ENCODE measurements around the gene LRRC36. TPM values are rescaled to one million over a fixed set of nuclear protein-coding genes. Genes with fewer than 3 reads are reported as not detected.
"Not testable (repeated sequence)": the region's sequence is repeated elsewhere in the genome, so short reads cannot be mapped to it uniquely, and the experiment has no call there.

LRRC36 gene
- total and polyA plus RNA-seq, 5 donors from 2014 or later, result not detected

GRCh38 chr16:67356396-67356795, 29.8 kb downstream of the LRRC36 start:
- H3K9me3 ChIP-seq (ENCODE audit: control insufficient read depth in 2 of 2, low read length in 2 of 2), result no peaks in the 10 kb centered on the region
- ATAC-seq (ENCODE audit: low read depth in 2 of 2), result no peak
- H3K4me1 Mint-ChIP-seq, result no peaks in the 10 kb centered on the region
- H3K4me3 Mint-ChIP-seq, result no peak overlapping the region
- no peaks in the 10 kb centered on the region for H3K36me3 Mint-ChIP-seq
- no peaks in the 10 kb centered on the region for H3K9me3 Mint-ChIP-seq
- peaks cover 11% of the 10 kb centered on the region for H3K27me3 ChIP-seq (ENCODE audit: control insufficient read depth, insufficient read depth, low read length)
- no peaks in the 10 kb centered on the region for H3K36me3 ChIP-seq (ENCODE audit: control insufficient read depth, insufficient read depth, low read length)
- no peak overlapping the region for H3K27ac ChIP-seq (ENCODE audit: insufficient read depth, low read length, poor library complexity, severe bottlenecking)
- H3K27me3 Mint-ChIP-seq, result peaks cover 22% of the 10 kb centered on the region
- no peaks in the 10 kb centered on the region for H3K4me1 ChIP-seq (ENCODE audit: control insufficient read depth, insufficient read depth, low read length, poor library complexity, severe bottlenecking)
- no peak overlapping the region for H3K27ac Mint-ChIP-seq
- DNase-seq, result no peak
- H3K4me3 ChIP-seq (ENCODE audit: low read depth, low read length), result no peak overlapping the region

GRCh38 chr16:67357561-67357960, 30.9 kb downstream of the LRRC36 start:
- no peaks in the 10 kb centered on the region for H3K36me3 ChIP-seq (ENCODE audit: control insufficient read depth, insufficient read depth, low read length)
- H3K27ac Mint-ChIP-seq, result no peak overlapping the region
- peaks cover 11% of the 10 kb centered on the region for H3K27me3 ChIP-seq (ENCODE audit: control insufficient read depth, insufficient read depth, low read length)
- H3K27me3 Mint-ChIP-seq, result peaks cover 22% of the 10 kb centered on the region
- H3K36me3 Mint-ChIP-seq, result no peaks in the 10 kb centered on the region
- no peaks in the 10 kb centered on the region for H3K4me1 ChIP-seq (ENCODE audit: control insufficient read depth, insufficient read depth, low read length, poor library complexity, severe bottlenecking)
- H3K4me3 Mint-ChIP-seq, result no peak overlapping the region
- no peak for ATAC-seq (ENCODE audit: low read depth in 2 of 2)
- DNase-seq, result no peak
- H3K9me3 ChIP-seq (ENCODE audit: control insufficient read depth in 2 of 2, low read length in 2 of 2), result no peaks in the 10 kb centered on the region
- no peaks in the 10 kb centered on the region for H3K9me3 Mint-ChIP-seq
- no peak overlapping the region for H3K4me3 ChIP-seq (ENCODE audit: low read depth, low read length)
- H3K27ac ChIP-seq (ENCODE audit: insufficient read depth, low read length, poor library complexity, severe bottlenecking), result no peak overlapping the region
- H3K4me1 Mint-ChIP-seq, result no peaks in the 10 kb centered on the region

GRCh38 chr16:67359540-67360269, 33.1 kb downstream of the LRRC36 start:
- not testable (repeated sequence) for H3K27ac Mint-ChIP-seq; H3K27ac ChIP-seq (ENCODE audit: insufficient read depth, low read length, poor library complexity, severe bottlenecking); H3K36me3 ChIP-seq (ENCODE audit: control insufficient read depth, insufficient read depth, low read length); H3K36me3 Mint-ChIP-seq; DNase-seq; H3K4me1 ChIP-seq (ENCODE audit: control insufficient read depth, insufficient read depth, low read length, poor library complexity, severe bottlenecking); H3K4me1 Mint-ChIP-seq; H3K4me3 ChIP-seq (ENCODE audit: low read depth, low read length); H3K4me3 Mint-ChIP-seq; H3K9me3 Mint-ChIP-seq; H3K9me3 ChIP-seq (ENCODE audit: control insufficient read depth in 2 of 2, low read length in 2 of 2); ATAC-seq (ENCODE audit: low read depth in 2 of 2)
- peaks cover 14% of the 10 kb centered on the region for H3K27me3 ChIP-seq (ENCODE audit: control insufficient read depth, insufficient read depth, low read length)
- peaks cover 22% of the 10 kb centered on the region for H3K27me3 Mint-ChIP-seq

GRCh38 chr16:67361038-67361437, 34.4 kb downstream of the LRRC36 start:
- Mint-ChIP-seq H3K27ac (no peak overlapping the region), H3K4me3 (no peak overlapping the region), H3K9me3 (no peaks in the 10 kb centered on the region), H3K27me3 (peaks cover 28% of the 10 kb centered on the region), H3K36me3 (no peaks in the 10 kb centered on the region), H3K4me1 (peaks cover 0 to 18% (median 8%) of the 10 kb centered on the region in 4 donors)
- ATAC-seq (ENCODE audit: low read depth in 2 of 2), result no peak
- H3K27me3 ChIP-seq (ENCODE audit: control insufficient read depth, insufficient read depth, low read length), result peaks cover 10% of the 10 kb centered on the region
- no peaks in the 10 kb centered on the region for H3K4me1 ChIP-seq (ENCODE audit: control insufficient read depth, insufficient read depth, low read length, poor library complexity, severe bottlenecking)
- no peak for DNase-seq
- no peaks in the 10 kb centered on the region for H3K36me3 ChIP-seq (ENCODE audit: control insufficient read depth, insufficient read depth, low read length)
- H3K27ac ChIP-seq (ENCODE audit: insufficient read depth, low read length, poor library complexity, severe bottlenecking), result no peak overlapping the region
- H3K4me3 ChIP-seq (ENCODE audit: low read depth, low read length), result no peak overlapping the region
- H3K9me3 ChIP-seq (ENCODE audit: control insufficient read depth in 2 of 2, low read length in 2 of 2), result no peaks in the 10 kb centered on the region

GRCh38 chr16:67364600-67365235, 38.1 kb downstream of the LRRC36 start:
- H3K4me1 Mint-ChIP-seq, result peaks cover 0 to 18% (median 8%) of the 10 kb centered on the region in 4 donors
- no peak for DNase-seq
- H3K9me3 Mint-ChIP-seq, result no peaks in the 10 kb centered on the region
- Histone ChIP-seq H3K4me1 (ENCODE audit: control insufficient read depth, insufficient read depth, low read length, poor library complexity, severe bottlenecking) (no peaks in the 10 kb centered on the region), H3K4me3 (ENCODE audit: low read depth, low read length) (no peak overlapping the region), H3K27ac (ENCODE audit: insufficient read depth, low read length, poor library complexity, severe bottlenecking) (no peak overlapping the region), H3K27me3 (ENCODE audit: control insufficient read depth, insufficient read depth, low read length) (peaks cover 11% of the 10 kb centered on the region), H3K9me3 (ENCODE audit: control insufficient read depth in 2 of 2, low read length in 2 of 2) (no peaks in the 10 kb centered on the region), H3K36me3 (ENCODE audit: control insufficient read depth, insufficient read depth, low read length) (no peaks in the 10 kb centered on the region)
- H3K36me3 Mint-ChIP-seq, result no peaks in the 10 kb centered on the region
- ATAC-seq (ENCODE audit: low read depth in 2 of 2), result no peak
- peak overlapping the region in 2 of 4 donors; percentile 5 to 24 for H3K4me3 Mint-ChIP-seq
- H3K27me3 Mint-ChIP-seq, result peaks cover 13% of the 10 kb centered on the region
- H3K27ac Mint-ChIP-seq, result peak overlapping the region in 1 of 3 donors; percentile 48

GRCh38 chr16:67370661-67371060, 44.0 kb downstream of the LRRC36 start:
- no peaks in the 10 kb centered on the region for H3K36me3 ChIP-seq (ENCODE audit: control insufficient read depth, insufficient read depth, low read length)
- H3K4me1 Mint-ChIP-seq, result peaks cover 0 to 3% (median under 1%) of the 10 kb centered on the region in 4 donors
- no peaks in the 10 kb centered on the region for H3K27me3 Mint-ChIP-seq
- no peaks in the 10 kb centered on the region for H3K36me3 Mint-ChIP-seq
- no peaks in the 10 kb centered on the region for H3K4me1 ChIP-seq (ENCODE audit: control insufficient read depth, insufficient read depth, low read length, poor library complexity, severe bottlenecking)
- H3K27ac ChIP-seq (ENCODE audit: insufficient read depth, low read length, poor library complexity, severe bottlenecking), result no peak overlapping the region
- H3K4me3 ChIP-seq (ENCODE audit: low read depth, low read length), result no peak overlapping the region
- H3K4me3 Mint-ChIP-seq, result no peak overlapping the region
- ATAC-seq (ENCODE audit: low read depth in 2 of 2) (no peak), DNase-seq (no peak)
- no peak overlapping the region for H3K27ac Mint-ChIP-seq
- H3K9me3 Mint-ChIP-seq, result no peaks in the 10 kb centered on the region
- no peaks in the 10 kb centered on the region for H3K9me3 ChIP-seq (ENCODE audit: control insufficient read depth in 2 of 2, low read length in 2 of 2)
- peaks cover 18% of the 10 kb centered on the region for H3K27me3 ChIP-seq (ENCODE audit: control insufficient read depth, insufficient read depth, low read length)

GRCh38 chr16:67372664-67373063, 46.0 kb downstream of the LRRC36 start:
- H3K4me3 Mint-ChIP-seq, result no peak overlapping the region
- Histone ChIP-seq H3K4me3 (ENCODE audit: low read depth, low read length) (no peak overlapping the region), H3K4me1 (ENCODE audit: control insufficient read depth, insufficient read depth, low read length, poor library complexity, severe bottlenecking) (no peaks in the 10 kb centered on the region), H3K9me3 (ENCODE audit: control insufficient read depth in 2 of 2, low read length in 2 of 2) (no peaks in the 10 kb centered on the region), H3K27me3 (ENCODE audit: control insufficient read depth, insufficient read depth, low read length) (peaks cover 17% of the 10 kb centered on the region), H3K36me3 (ENCODE audit: control insufficient read depth, insufficient read depth, low read length) (no peaks in the 10 kb centered on the region), H3K27ac (ENCODE audit: insufficient read depth, low read length, poor library complexity, severe bottlenecking) (no peak overlapping the region)
- ATAC-seq (ENCODE audit: low read depth in 2 of 2), result no peak
- no peaks in the 10 kb centered on the region for H3K9me3 Mint-ChIP-seq
- no peaks in the 10 kb centered on the region for H3K36me3 Mint-ChIP-seq
- H3K27ac Mint-ChIP-seq, result no peak overlapping the region
- no peaks in the 10 kb centered on the region for H3K4me1 Mint-ChIP-seq
- no peaks in the 10 kb centered on the region for H3K27me3 Mint-ChIP-seq
- DNase-seq, result no peak

GRCh38 chr16:67376012-67376411, 49.4 kb downstream of the LRRC36 start:
- peaks cover 10% of the 10 kb centered on the region for H3K27me3 Mint-ChIP-seq
- H3K9me3 Mint-ChIP-seq; DNase-seq; H3K27ac Mint-ChIP-seq; H3K9me3 ChIP-seq (ENCODE audit: control insufficient read depth in 2 of 2, low read length in 2 of 2); ATAC-seq (ENCODE audit: low read depth in 2 of 2); H3K4me1 Mint-ChIP-seq; H3K36me3 ChIP-seq (ENCODE audit: control insufficient read depth, insufficient read depth, low read length); H3K4me3 ChIP-seq (ENCODE audit: low read depth, low read length); H3K4me1 ChIP-seq (ENCODE audit: control insufficient read depth, insufficient read depth, low read length, poor library complexity, severe bottlenecking); H3K27ac ChIP-seq (ENCODE audit: insufficient read depth, low read length, poor library complexity, severe bottlenecking); H3K36me3 Mint-ChIP-seq; H3K27me3 ChIP-seq (ENCODE audit: control insufficient read depth, insufficient read depth, low read length); H3K4me3 Mint-ChIP-seq: not testable (repeated sequence)
